WTC11 (cell line): Measurements from ENCODE around the gene KRT83. TPM values are rescaled to one million over a fixed set of nuclear protein-coding genes. Genes with fewer than 3 reads are reported as not detected.

ENCODE experiments used
- ATAC-seq: fragments of 200-7000 bp; cut with Tn5 transposase; 2 replicates; pipeline ENCODE4 v1.10.0; 2021; ENCODE audit warnings: mild to moderate bottlenecking, moderate library complexity
- CTCF ChIA-PET: fragments of 300-600 bp; sonication (Branson Sonifier 250); formaldehyde crosslinking; loops from one replicate; lab custom pipeline; 2021; ENCODE audit warnings: antibody characterized with exemption; lab: Charles Lee
- POLR2A ChIA-PET: fragments of 350-600 bp; sonication (Branson Sonifier 250); formaldehyde crosslinking; loops from one replicate; lab custom pipeline; 2021; ENCODE audit warnings: antibody characterized with exemption; lab: Charles Lee
- DNase-seq: peaks from one replicate; pipeline ENCODE4 v3.0.0; 2021; ENCODE audit warnings: low spot score
- H3K27ac Mint-ChIP-seq: 2 replicates; pipeline ENCODE4 v1.8.0; 2021; ENCODE audit warnings: mixed read lengths
- H3K27me3 Mint-ChIP-seq: 2 replicates; pipeline ENCODE4 v1.8.0; 2021; ENCODE audit warnings: low read depth, mild to moderate bottlenecking, moderate library complexity, mixed read lengths
- H3K36me3 Mint-ChIP-seq: 2 replicates; pipeline ENCODE4 v1.8.0; 2021; ENCODE audit warnings: mixed read lengths
- H3K4me1 Mint-ChIP-seq: 2 replicates; pipeline ENCODE4 v1.8.0; 2022; ENCODE audit warnings: mixed read lengths
- H3K4me3 Mint-ChIP-seq: 2 replicates; pipeline ENCODE4 v1.8.0; 2021; ENCODE audit warnings: mild to moderate bottlenecking, moderate library complexity, mixed read lengths
- H3K9me3 Mint-ChIP-seq: 2 replicates; pipeline ENCODE4 v1.8.0; 2021; ENCODE audit warnings: mixed read lengths
- ATF3 ChIP-seq: sonication (generic); formaldehyde crosslinking; conservative IDR thresholded peaks from 2 replicates; pipeline ENCODE4 v1.8.1; 2022; ENCODE audit warnings: mild to moderate bottlenecking, missing genetic modification reagents
- E2F1 ChIP-seq: sonication (generic); formaldehyde crosslinking; IDR thresholded peaks from 2 replicates; pipeline ENCODE4 v1.8.0; 2022; ENCODE audit warnings: mild to moderate bottlenecking, missing genetic modification reagents
- E2F4 ChIP-seq: sonication (generic); formaldehyde crosslinking; IDR thresholded peaks from 2 replicates; pipeline ENCODE4 v1.8.1; 2022; ENCODE audit warnings: low read depth, mild to moderate bottlenecking, moderate library complexity, missing genetic modification reagents, borderline replicate concordance
- ERG ChIP-seq: fragments of 250-450 bp; sonication (Bioruptor Pico); IDR thresholded peaks from 2 replicates; pipeline ENCODE4 v1.8.0; 2021; ENCODE audit warnings: mild to moderate bottlenecking
- FOXJ3 ChIP-seq: sonication (generic); formaldehyde crosslinking; IDR thresholded peaks from 2 replicates; pipeline ENCODE4 v1.9.0; 2021; ENCODE audit warnings: missing genetic modification reagents, mild to moderate bottlenecking, borderline replicate concordance
- FOXP4 ChIP-seq: sonication (generic); formaldehyde crosslinking; IDR thresholded peaks from 2 replicates; pipeline ENCODE4 v1.8.0; 2022; ENCODE audit warnings: mild to moderate bottlenecking, missing genetic modification reagents
- GABPB1 ChIP-seq: sonication (generic); formaldehyde crosslinking; IDR thresholded peaks from 2 replicates; pipeline ENCODE4 v1.8.1; 2023; ENCODE audit warnings: mild to moderate bottlenecking, missing genetic modification reagents
- GTF2I ChIP-seq: fragments of 250-450 bp; sonication (Bioruptor Pico); conservative IDR thresholded peaks from 2 replicates; pipeline ENCODE4 v1.4.0; 2021; ENCODE audit warnings: mild to moderate bottlenecking
- HMGXB4 ChIP-seq: sonication (generic); formaldehyde crosslinking; IDR thresholded peaks from 2 replicates; pipeline ENCODE4 v1.8.1; 2023; ENCODE audit warnings: mild to moderate bottlenecking, moderate library complexity, missing genetic modification reagents
- KAT7 ChIP-seq: sonication (generic); formaldehyde crosslinking; IDR thresholded peaks from 2 replicates; pipeline ENCODE4 v1.8.1; 2023; ENCODE audit warnings: missing genetic modification reagents, mild to moderate bottlenecking, borderline replicate concordance
- MYBL2 ChIP-seq: sonication (generic); formaldehyde crosslinking; IDR thresholded peaks from 2 replicates; pipeline ENCODE4 v1.8.1; 2023; ENCODE audit warnings: mild to moderate bottlenecking, moderate library complexity, missing genetic modification reagents
- NFATC4 ChIP-seq: fragments of 250-450 bp; sonication (Bioruptor Pico); IDR thresholded peaks from 2 replicates; pipeline ENCODE4 v1.9.0; 2021; ENCODE audit warnings: mild to moderate bottlenecking
- NR2C2 ChIP-seq: sonication (generic); formaldehyde crosslinking; IDR thresholded peaks from 2 replicates; pipeline ENCODE4 v1.8.0; 2022; ENCODE audit warnings: mild to moderate bottlenecking, missing genetic modification reagents
- ZMAT4 ChIP-seq: fragments of 250-450 bp; sonication (Bioruptor Pico); IDR thresholded peaks from 2 replicates; pipeline ENCODE4 v1.9.0; 2021; ENCODE audit warnings: mild to moderate bottlenecking
- ZNF138 ChIP-seq: sonication (generic); formaldehyde crosslinking; conservative IDR thresholded peaks from 2 replicates; pipeline ENCODE4 v1.8.1; 2022; ENCODE audit warnings: mild to moderate bottlenecking, moderate library complexity, missing genetic modification reagents
- ZNF396 ChIP-seq: fragments of 250-450 bp; sonication (Bioruptor Pico); IDR thresholded peaks from 2 replicates; pipeline ENCODE4 v1.8.0; 2021; ENCODE audit warnings: mild to moderate bottlenecking, moderate library complexity, borderline replicate concordance
- ZNF416 ChIP-seq: fragments of 250-450 bp; sonication (Bioruptor Pico); IDR thresholded peaks from 2 replicates; pipeline ENCODE4 v1.9.0; 2021; ENCODE audit warnings: mild to moderate bottlenecking, inconsistent platforms
- total RNA-seq: library from RNA; stranded (reverse); gene quantifications from 3 replicates; pipeline ENCODE4 v1.2.3, GENCODE V29; 2021

Gene KRT83
- total RNA-seq, 1 experiment from 2014 or later = not detected

- Mint-ChIP-seq H3K27me3 (no peaks in the 10 kb centered on the region), H3K36me3 (no peaks in the 10 kb centered on the region)
- TF ChIP-seq GTF2I (CRISPR knock-in tag) (no peak), ERG (no peak), ZMAT4 (no peak), KAT7 (CRISPR knock-in tag) (no peak), HMGXB4 (CRISPR knock-in tag) (no peak), FOXJ3 (CRISPR knock-in tag) (no peak), E2F4 (CRISPR knock-in tag) (no peak), ZNF396 (CRISPR knock-in tag) (no peak)
- TF ChIP-seq, all 79 proteins: peak for 0
- H3K9me3 Mint-ChIP-seq = no peaks in the 10 kb centered on the region
- DNase-seq = no peak
- ATAC-seq = no peak
- CTCF ChIA-PET = interaction anchor here (1.1 to 2.2 kb wide), 5 partner anchors 12 to 512 kb away, joined by 3 to 8 read pairs (median 3); no protein-coding TSS in a partner anchor
- H3K27ac Mint-ChIP-seq = no peak overlapping the region
- H3K4me1 Mint-ChIP-seq = no peaks in the 10 kb centered on the region
- no peak overlapping the region for H3K4me3 Mint-ChIP-seq
- POLR2A ChIA-PET = no interaction called here
Observed at GRCh38 chr12:52367876-52368275, 46.7 kb upstream of the KRT83 start.

- H3K9me3 Mint-ChIP-seq = no peaks in the 10 kb centered on the region
Observed at GRCh38 chr12:52366738-52367485, 45.7 kb upstream of the KRT83 start, which contains the start of gene KRT85. Gene KRT85 (minus strand): TSS chr12:52367481. CDS start chr12:52367405, 76 bp downstream.

More at GRCh38 chr12:52366738-52367485, 45.7 kb upstream of the KRT83 start, which contains the start of gene KRT85:
- Mint-ChIP-seq H3K27ac (no peak within 1 kb of the TSS), H3K4me3 (no peak within 1 kb of the TSS), H3K36me3 (no peaks in the 10 kb centered on the region), H3K27me3 (no peaks in the 10 kb centered on the region), H3K4me1 (no peaks in the 10 kb centered on the region)
- DNase-seq = no peak
- TF ChIP-seq ZNF138 (no peak), ATF3 (CRISPR knock-in tag) (no peak), GABPB1 (CRISPR knock-in tag) (no peak), NR2C2 (CRISPR knock-in tag) (no peak), E2F1 (no peak), ZNF416 (CRISPR knock-in tag) (no peak), FOXP4 (CRISPR knock-in tag) (no peak), MYBL2 (CRISPR knock-in tag) (no peak), NFATC4 (CRISPR knock-in tag) (no peak)
- ChIA-PET POLR2A (no interaction called here), CTCF (interaction anchor here (0.6 to 2.2 kb wide), 6 partner anchors 13 to 513 kb away, joined by 3 to 8 read pairs (median 3); no protein-coding TSS in a partner anchor)
- ATAC-seq = no peak
